ENCODE results near the gene AMZ2. TPM values are rescaled to one million over a fixed set of nuclear protein-coding genes. Genes with fewer than 3 reads are reported as not detected.
"Not testable (repeated sequence)": the region's sequence is repeated elsewhere in the genome, so short reads cannot be mapped to it uniquely, and the experiment has no call there.

AMZ2 gene
- total RNA-seq, 1 experiment from 2014 or later: 59.6 TPM

DNA sequence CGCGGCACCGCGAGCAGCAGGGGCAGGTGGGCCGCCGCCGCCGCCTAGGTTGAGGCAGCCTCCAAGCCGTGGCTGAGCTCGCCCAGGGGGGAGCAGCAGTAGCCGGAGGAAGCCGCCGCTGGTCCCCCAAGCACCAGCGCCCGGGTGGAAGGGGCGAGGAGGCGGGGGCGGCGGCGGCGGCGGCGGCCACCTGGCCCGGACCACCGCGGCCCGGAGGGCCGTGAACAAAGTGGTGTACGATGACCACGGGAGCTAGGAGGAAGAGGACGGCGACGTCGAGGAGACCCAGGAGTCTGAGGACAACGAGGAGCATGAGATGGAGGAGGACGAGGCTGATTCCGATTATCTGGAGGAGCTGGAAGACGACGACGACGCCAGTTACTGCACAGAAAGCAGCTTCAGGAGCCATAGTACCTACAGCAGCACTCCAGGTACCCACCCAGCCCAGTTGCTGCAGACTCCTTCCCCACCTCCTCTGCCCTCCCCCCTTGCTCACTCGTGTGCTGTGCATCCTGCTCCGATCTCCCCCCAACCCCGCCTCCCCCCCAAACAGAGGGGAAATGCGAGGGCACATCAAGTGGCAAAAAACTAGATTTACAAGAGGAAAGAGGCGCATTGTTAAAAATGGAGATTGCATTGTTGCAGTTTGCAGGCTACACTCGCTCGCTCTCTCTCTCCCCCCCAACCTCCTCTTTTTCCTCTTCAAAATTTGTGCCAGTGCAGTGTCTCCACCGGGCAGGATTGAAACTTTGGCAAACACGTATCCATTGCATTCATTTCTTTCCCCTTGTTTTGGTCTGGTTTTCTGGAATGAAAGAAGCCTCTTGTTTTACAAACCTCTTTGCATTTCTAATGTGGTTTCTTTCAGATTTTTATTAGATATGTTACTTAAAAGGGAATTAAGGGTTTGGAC, 41.8 kb upstream of the AMZ2 start:
- POLR2A ChIA-PET: no interaction called here
- ATAC-seq: peak; percentile 69
- H3K27ac ChIP-seq (ENCODE audit: low read length): no peak overlapping the region
- in situ Hi-C loops (cut with HindIII; ENCODE audit: low pct_unique_long_range_greater_than_20kb, low sequenced_read_pairs): no loop called here
- no peaks in the 10 kb centered on the region for H3K36me3 ChIP-seq (ENCODE audit: control insufficient read depth, insufficient read depth, low read length)
- intact Hi-C loops (cut with micrococcal nuclease; ENCODE audit: unreplicated experiment): no loop called here
- H3K9me3 ChIP-seq (ENCODE audit: control insufficient read depth, insufficient read depth, low read depth, low read length): no peaks in the 10 kb centered on the region
- peak overlapping the region; percentile 58 to 60 for H3K4me3 ChIP-seq (ENCODE audit: low read depth in 2 of 2, low read length in 2 of 2)
- no peak for DNase-seq (ENCODE audit: low read depth, low spot score)
- BruUV-seq (replicated peaks): no TSS peak
- CTCF ChIA-PET: interaction anchor here (0.5 to 0.7 kb wide), 4 partner anchors 45 to 226 kb away, joined by 3 to 4 read pairs (median 4); no protein-coding TSS in a partner anchor
- TF ChIP-seq, protein P1, sequence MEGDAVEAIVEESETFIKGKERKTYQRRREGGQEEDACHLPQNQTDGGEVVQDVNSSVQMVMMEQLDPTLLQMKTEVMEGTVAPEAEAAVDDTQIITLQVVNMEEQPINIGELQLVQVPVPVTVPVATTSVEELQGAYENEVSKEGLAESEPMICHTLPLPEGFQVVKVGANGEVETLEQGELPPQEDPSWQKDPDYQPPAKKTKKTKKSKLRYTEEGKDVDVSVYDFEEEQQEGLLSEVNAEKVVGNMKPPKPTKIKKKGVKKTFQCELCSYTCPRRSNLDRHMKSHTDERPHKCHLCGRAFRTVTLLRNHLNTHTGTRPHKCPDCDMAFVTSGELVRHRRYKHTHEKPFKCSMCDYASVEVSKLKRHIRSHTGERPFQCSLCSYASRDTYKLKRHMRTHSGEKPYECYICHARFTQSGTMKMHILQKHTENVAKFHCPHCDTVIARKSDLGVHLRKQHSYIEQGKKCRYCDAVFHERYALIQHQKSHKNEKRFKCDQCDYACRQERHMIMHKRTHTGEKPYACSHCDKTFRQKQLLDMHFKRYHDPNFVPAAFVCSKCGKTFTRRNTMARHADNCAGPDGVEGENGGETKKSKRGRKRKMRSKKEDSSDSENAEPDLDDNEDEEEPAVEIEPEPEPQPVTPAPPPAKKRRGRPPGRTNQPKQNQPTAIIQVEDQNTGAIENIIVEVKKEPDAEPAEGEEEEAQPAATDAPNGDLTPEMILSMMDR (IDR thresholded peaks at IDR 0.05): no peak
- TF ChIP-seq, protein P2, sequence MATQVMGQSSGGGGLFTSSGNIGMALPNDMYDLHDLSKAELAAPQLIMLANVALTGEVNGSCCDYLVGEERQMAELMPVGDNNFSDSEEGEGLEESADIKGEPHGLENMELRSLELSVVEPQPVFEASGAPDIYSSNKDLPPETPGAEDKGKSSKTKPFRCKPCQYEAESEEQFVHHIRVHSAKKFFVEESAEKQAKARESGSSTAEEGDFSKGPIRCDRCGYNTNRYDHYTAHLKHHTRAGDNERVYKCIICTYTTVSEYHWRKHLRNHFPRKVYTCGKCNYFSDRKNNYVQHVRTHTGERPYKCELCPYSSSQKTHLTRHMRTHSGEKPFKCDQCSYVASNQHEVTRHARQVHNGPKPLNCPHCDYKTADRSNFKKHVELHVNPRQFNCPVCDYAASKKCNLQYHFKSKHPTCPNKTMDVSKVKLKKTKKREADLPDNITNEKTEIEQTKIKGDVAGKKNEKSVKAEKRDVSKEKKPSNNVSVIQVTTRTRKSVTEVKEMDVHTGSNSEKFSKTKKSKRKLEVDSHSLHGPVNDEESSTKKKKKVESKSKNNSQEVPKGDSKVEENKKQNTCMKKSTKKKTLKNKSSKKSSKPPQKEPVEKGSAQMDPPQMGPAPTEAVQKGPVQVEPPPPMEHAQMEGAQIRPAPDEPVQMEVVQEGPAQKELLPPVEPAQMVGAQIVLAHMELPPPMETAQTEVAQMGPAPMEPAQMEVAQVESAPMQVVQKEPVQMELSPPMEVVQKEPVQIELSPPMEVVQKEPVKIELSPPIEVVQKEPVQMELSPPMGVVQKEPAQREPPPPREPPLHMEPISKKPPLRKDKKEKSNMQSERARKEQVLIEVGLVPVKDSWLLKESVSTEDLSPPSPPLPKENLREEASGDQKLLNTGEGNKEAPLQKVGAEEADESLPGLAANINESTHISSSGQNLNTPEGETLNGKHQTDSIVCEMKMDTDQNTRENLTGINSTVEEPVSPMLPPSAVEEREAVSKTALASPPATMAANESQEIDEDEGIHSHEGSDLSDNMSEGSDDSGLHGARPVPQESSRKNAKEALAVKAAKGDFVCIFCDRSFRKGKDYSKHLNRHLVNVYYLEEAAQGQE (IDR thresholded peaks at IDR 0.05; ENCODE audit: insufficient read depth in 1 of 2, low read depth in 2 of 2, low read length in 1 of 2): no peak
- TF ChIP-seq SIN3A (IDR thresholded peaks at IDR 0.05; ENCODE audit: borderline replicate concordance, insufficient read depth, low read depth, low read length) (no peak), TCF7L2 (IDR thresholded peaks at IDR 0.05; ENCODE audit: low read depth, low read length) (no peak), POLR2AphosphoS5 (IDR thresholded peaks at IDR 0.05; ENCODE audit: low read depth, low read length) (no peak)
- H3K27me3 ChIP-seq (ENCODE audit: control insufficient read depth, insufficient read depth, low read length): no peaks in the 10 kb centered on the region
- H3K4me1 ChIP-seq (ENCODE audit: control insufficient read depth, insufficient read depth, low read length): peaks cover 5% of the 10 kb centered on the region; the same call in 1 of the 2 replicates

DNA sequence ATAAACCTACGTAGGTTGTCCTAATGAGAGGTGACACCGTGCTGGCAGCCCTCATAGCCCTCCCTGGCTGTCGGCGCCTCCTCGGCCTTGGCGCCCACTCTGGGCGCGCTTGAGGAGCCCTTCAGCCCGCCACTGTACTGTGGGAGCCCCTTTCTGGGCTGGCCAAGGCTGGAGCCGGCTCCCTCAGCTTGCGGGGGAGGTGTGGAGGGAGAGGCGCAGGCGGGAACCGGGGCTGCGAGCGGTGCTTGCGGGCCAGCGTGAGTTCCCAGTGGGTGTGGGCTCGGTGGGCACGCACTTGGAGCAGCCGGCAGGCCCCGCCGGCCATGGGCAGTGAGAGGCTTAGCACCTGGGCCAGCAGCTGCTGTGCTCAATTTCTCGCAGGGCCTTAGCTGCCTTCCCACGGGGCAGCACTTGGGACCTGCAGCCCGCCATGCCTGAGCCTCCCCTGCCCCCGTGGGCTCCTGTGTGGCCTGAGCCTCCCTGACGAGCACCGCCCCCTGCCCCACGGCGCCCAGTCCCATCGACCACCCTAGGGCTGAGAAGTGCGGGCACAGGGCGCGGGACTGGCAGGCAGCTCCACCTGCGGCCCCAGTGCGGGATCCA, 40.1 kb upstream of the AMZ2 start:
- in situ Hi-C loops (cut with HindIII; ENCODE audit: low pct_unique_long_range_greater_than_20kb, low sequenced_read_pairs): no loop called here
- DNase-seq (ENCODE audit: low read depth, low spot score) (no peak), ATAC-seq (no peak)
- no TSS peak for BruUV-seq (replicated peaks)
- H3K27ac ChIP-seq (ENCODE audit: low read length): no peak overlapping the region
- ChIA-PET POLR2A (no interaction called here), CTCF (no interaction called here)
- H3K27me3 ChIP-seq (ENCODE audit: control insufficient read depth, insufficient read depth, low read length): no peaks in the 10 kb centered on the region
- intact Hi-C loops (cut with micrococcal nuclease; ENCODE audit: unreplicated experiment): no loop called here
- H3K9me3 ChIP-seq (ENCODE audit: control insufficient read depth, insufficient read depth, low read depth, low read length): no peaks in the 10 kb centered on the region
- no peak overlapping the region for H3K4me3 ChIP-seq (ENCODE audit: low read depth in 2 of 2, low read length in 2 of 2)
- TF ChIP-seq TCF7L2 (IDR thresholded peaks at IDR 0.05; ENCODE audit: low read depth, low read length) (no peak), POLR2AphosphoS5 (IDR thresholded peaks at IDR 0.05; ENCODE audit: low read depth, low read length) (no peak), SIN3A (IDR thresholded peaks at IDR 0.05; ENCODE audit: borderline replicate concordance, insufficient read depth, low read depth, low read length) (no peak)
- TF ChIP-seq, protein P2 (IDR thresholded peaks at IDR 0.05; ENCODE audit: insufficient read depth in 1 of 2, low read depth in 2 of 2, low read length in 1 of 2): no peak
- TF ChIP-seq, protein P1 (IDR thresholded peaks at IDR 0.05): no peak
- peaks cover 5% of the 10 kb centered on the region; the same call in 1 of the 2 replicates for H3K4me1 ChIP-seq (ENCODE audit: control insufficient read depth, insufficient read depth, low read length)
- no peaks in the 10 kb centered on the region for H3K36me3 ChIP-seq (ENCODE audit: control insufficient read depth, insufficient read depth, low read length)

DNA sequence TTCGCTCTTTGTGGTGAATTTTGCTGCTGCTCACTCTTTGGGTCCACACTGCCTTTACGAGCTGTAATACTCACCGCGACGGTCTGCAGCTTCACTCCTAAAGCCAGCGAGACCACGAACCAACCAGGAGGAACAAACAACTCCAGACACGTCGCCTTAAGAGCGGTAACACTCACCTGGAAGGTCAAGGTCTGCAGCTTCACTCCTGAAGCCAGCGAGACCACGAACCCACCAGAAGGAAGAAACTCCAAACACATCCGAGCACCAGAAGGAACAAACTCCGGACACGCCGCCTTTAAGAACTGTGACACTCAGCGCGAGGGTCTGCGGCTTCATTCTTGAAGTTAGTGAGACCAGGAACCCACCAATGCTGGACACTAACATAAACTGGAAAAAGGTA, 39.2 kb upstream of the AMZ2 start:
- H3K4me1 ChIP-seq (ENCODE audit: control insufficient read depth, insufficient read depth, low read length); DNase-seq (ENCODE audit: low read depth, low spot score); intact Hi-C loops (cut with micrococcal nuclease; ENCODE audit: unreplicated experiment); H3K4me3 ChIP-seq (ENCODE audit: low read depth in 2 of 2, low read length in 2 of 2); CTCF ChIA-PET; H3K36me3 ChIP-seq (ENCODE audit: control insufficient read depth, insufficient read depth, low read length); H3K27me3 ChIP-seq (ENCODE audit: control insufficient read depth, insufficient read depth, low read length); BruUV-seq (replicated peaks); H3K27ac ChIP-seq (ENCODE audit: low read length); H3K9me3 ChIP-seq (ENCODE audit: control insufficient read depth, insufficient read depth, low read depth, low read length); ATAC-seq; in situ Hi-C loops (cut with HindIII; ENCODE audit: low pct_unique_long_range_greater_than_20kb, low sequenced_read_pairs); POLR2A ChIA-PET: not testable (repeated sequence)
